Liver (tissue), 3 donors: ENCODE data around the gene TSPAN13.

ENCODE experiments used
- EGR1 ChIP-seq, 2 donors: IDR thresholded peaks; 2 replicates each; pipeline ENCODE4 v1.6.1; 2016 to 2018; ENCODE audit warnings: antibody characterized with exemption in 2 of 2, low read depth in 2 of 2
- JUND ChIP-seq, 2 donors: IDR thresholded peaks; 2 replicates each; pipeline ENCODE4 v1.6.1; 2016; ENCODE audit warnings: antibody characterized with exemption in 2 of 2
- TAF1 ChIP-seq: conservative IDR thresholded peaks from 2 replicates; pipeline ENCODE4 v1.6.1; 2016; ENCODE audit warnings: antibody characterized with exemption, mild to moderate bottlenecking
- YY1 ChIP-seq: IDR thresholded peaks from 2 replicates; pipeline ENCODE4 v1.6.1; 2016; ENCODE audit warnings: antibody characterized with exemption, mild to moderate bottlenecking
- TF ChIP-seq, protein P1 (sequence below): fragments of 150-350 bp; IDR thresholded peaks from 2 replicates; pipeline ENCODE4 v1.5.1; 2017; ENCODE audit warnings: improper control_type of control experiment, low read depth, low read length; ENCODE audit not compliant: missing input control
- donor health status: healthy.
- donor health status: healthy.

DNA sequence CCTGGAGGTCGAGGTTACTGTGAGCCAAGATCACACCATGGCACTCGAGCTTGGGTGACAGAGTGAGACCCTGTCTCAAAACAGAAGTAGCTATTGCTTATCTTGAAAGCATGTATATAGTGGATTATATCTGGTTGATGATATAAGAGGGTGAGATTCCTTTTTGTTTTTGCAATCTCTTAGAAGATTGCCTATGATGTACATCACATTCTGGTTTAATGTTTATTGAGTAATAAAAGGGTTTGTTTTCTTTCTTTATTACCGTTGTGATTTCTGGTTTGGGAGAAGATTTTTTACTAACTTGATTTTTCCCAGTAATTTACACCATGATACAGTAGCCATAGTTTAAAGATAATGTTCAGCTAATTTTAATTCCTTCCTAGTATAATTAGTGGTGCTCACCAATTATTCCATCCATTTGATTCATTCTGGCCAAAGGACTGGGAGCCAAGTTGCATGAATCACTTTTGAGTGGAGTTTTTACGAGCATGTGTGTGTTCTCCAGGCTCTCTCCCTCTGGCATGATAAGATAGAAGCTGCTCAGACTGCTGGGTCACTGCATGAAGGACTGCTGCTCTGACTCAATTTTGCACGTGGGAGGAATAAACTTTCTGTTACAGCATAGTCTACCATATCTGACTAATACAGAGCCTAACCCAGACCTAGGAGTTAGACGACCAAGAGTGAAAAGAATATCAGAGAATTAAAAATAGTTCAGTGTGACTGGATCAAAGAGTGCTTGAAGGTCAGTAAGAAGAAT is 13.5 kb upstream of the TSPAN13 start:
- TF ChIP-seq, protein P1, sequence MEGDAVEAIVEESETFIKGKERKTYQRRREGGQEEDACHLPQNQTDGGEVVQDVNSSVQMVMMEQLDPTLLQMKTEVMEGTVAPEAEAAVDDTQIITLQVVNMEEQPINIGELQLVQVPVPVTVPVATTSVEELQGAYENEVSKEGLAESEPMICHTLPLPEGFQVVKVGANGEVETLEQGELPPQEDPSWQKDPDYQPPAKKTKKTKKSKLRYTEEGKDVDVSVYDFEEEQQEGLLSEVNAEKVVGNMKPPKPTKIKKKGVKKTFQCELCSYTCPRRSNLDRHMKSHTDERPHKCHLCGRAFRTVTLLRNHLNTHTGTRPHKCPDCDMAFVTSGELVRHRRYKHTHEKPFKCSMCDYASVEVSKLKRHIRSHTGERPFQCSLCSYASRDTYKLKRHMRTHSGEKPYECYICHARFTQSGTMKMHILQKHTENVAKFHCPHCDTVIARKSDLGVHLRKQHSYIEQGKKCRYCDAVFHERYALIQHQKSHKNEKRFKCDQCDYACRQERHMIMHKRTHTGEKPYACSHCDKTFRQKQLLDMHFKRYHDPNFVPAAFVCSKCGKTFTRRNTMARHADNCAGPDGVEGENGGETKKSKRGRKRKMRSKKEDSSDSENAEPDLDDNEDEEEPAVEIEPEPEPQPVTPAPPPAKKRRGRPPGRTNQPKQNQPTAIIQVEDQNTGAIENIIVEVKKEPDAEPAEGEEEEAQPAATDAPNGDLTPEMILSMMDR, result no peak
- TF ChIP-seq JUND (IDR thresholded peaks at IDR 0.05), result peak in 1 of 2 donors; percentile 20
- no peak for TF ChIP-seq EGR1 (IDR thresholded peaks at IDR 0.05; ENCODE audit: low read depth in 2 of 2)
- TF ChIP-seq YY1, result no peak
- TF ChIP-seq TAF1, result no peak
